ENCODE measurements around the gene DHCR7. TPM values are rescaled to one million over a fixed set of nuclear protein-coding genes. Genes with fewer than 3 reads are reported as not detected.

DHCR7 gene
- total and polyA plus RNA-seq, 9 donors = 25.3 to 264 (median 51.1) TPM

- TF ChIP-seq POLR2A (IDR thresholded peaks at IDR 0.05) = no peak
- no peak for TF ChIP-seq CTCF (IDR thresholded peaks at IDR 0.05)
- TF ChIP-seq EP300 (IDR thresholded peaks at IDR 0.05) = no peak
- Histone ChIP-seq H3K27me3 (no peaks in the 10 kb centered on the region), H3K27ac (no peak overlapping the region), H3K4me3 (no peak overlapping the region), H3K4me1 (ENCODE audit: insufficient read depth) (no peaks in the 10 kb centered on the region), H3K36me3 (no peaks in the 10 kb centered on the region), H3K9me3 (no peaks in the 10 kb centered on the region)
- DNase-seq = no peak
- intact Hi-C loops (cut with DNase I) = no loop called here
- WGBS, 3 donors = 72 to 78% (median 75%) methylated on average over 16 of the region's 16 CpGs
Measured at GRCh38 chr11:71420455-71421241, 27.5 kb downstream of the DHCR7 start.

GRCh38 chr11:71418643-71419042 lies 29.6 kb downstream of the DHCR7 start:
- H3K27ac ChIP-seq = no peak overlapping the region

GRCh38 chr11:71414645-71415044 lies 33.5 kb downstream of the DHCR7 start:
- Histone ChIP-seq H3K4me1 (ENCODE audit: insufficient read depth) (no peaks in the 10 kb centered on the region), H3K4me3 (no peak overlapping the region), H3K27ac (no peak overlapping the region), H3K27me3 (no peaks in the 10 kb centered on the region), H3K9me3 (no peaks in the 10 kb centered on the region), H3K36me3 (no peaks in the 10 kb centered on the region)
- no peak for DNase-seq
- intact Hi-C loops (cut with DNase I) = no loop called here
- TF ChIP-seq POLR2A (IDR thresholded peaks at IDR 0.05) (no peak), EP300 (IDR thresholded peaks at IDR 0.05) (no peak), CTCF (IDR thresholded peaks at IDR 0.05) (no peak)

More at GRCh38 chr11:71418643-71419042, 29.6 kb downstream of the DHCR7 start:
- H3K36me3 ChIP-seq = no peaks in the 10 kb centered on the region
- WGBS, 3 donors = 44 to 54% (median 51%) methylated on average over 8 of the region's 8 CpGs
- TF ChIP-seq EP300 (IDR thresholded peaks at IDR 0.05) (no peak), CTCF (IDR thresholded peaks at IDR 0.05) (no peak)
- H3K9me3 ChIP-seq = no peaks in the 10 kb centered on the region
- H3K27me3 ChIP-seq = no peaks in the 10 kb centered on the region
- intact Hi-C loops (cut with DNase I) = no loop called here
- H3K4me3 ChIP-seq = no peak overlapping the region
- no peaks in the 10 kb centered on the region for H3K4me1 ChIP-seq (ENCODE audit: insufficient read depth)
- no peak for DNase-seq

GRCh38 chr11:71410363-71410966 lies 37.7 kb downstream of the DHCR7 start:
- H3K27ac ChIP-seq = no peak overlapping the region
- no peaks in the 10 kb centered on the region for H3K4me1 ChIP-seq (ENCODE audit: insufficient read depth)
- no peak for DNase-seq
- WGBS, 3 donors = 80 to 87% (median 86%) methylated on average over 7 of the region's 7 CpGs
- TF ChIP-seq POLR2A (IDR thresholded peaks at IDR 0.05) (no peak), CTCF (IDR thresholded peaks at IDR 0.05) (no peak), EP300 (IDR thresholded peaks at IDR 0.05) (no peak)
- no peaks in the 10 kb centered on the region for H3K27me3 ChIP-seq
- no peaks in the 10 kb centered on the region for H3K36me3 ChIP-seq
- intact Hi-C loops (cut with DNase I) = no loop called here
- no peaks in the 10 kb centered on the region for H3K9me3 ChIP-seq
- H3K4me3 ChIP-seq = no peak overlapping the region

All from ovary (tissue), 9 donors.